OCI-LY3 (cell line): Measurements from ENCODE around the gene CEACAM19.

Source experiments
- CTCF ChIP-seq: fragments of 200-600, 300-600 bp; sonication (generic); IDR thresholded peaks from 2 replicates; pipeline ENCODE4 v1.5.1; 2014; ENCODE audit warnings: antibody characterized with exemption, low read length, low read depth
- EZH2phosphoT487 ChIP-seq: fragments of 200-600 bp; shearing (Covaris generic); IDR thresholded peaks from 2 replicates; pipeline ENCODE4 v1.6.1; 2018; ENCODE audit warnings: antibody characterized with exemption, mixed run types, low read depth

DNA sequence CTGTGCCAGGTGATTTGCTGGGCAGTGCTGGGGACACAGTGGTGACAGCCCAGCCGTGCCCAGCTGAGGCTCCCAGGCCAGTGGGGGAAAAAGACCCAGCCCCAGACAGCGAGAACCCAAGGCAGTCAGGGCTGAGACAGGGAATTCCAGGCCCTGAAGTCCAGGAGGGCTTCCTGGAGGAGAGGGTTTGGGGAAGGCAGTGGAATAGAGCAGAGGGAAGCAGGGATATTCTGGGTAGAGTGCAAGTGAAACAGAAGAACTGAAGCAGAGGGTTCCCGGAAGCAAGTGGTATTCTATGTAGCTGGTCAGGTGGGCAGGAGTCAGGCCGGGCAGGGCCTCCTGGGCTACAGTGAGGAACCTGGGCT, 26.4 kb downstream of the CEACAM19 start:
- TF ChIP-seq CTCF (no peak), EZH2phosphoT487 (no peak)
